SJCRH30 (cell line): ENCODE measurements around the gene TFCP2. TPM values are rescaled to one million over a fixed set of nuclear protein-coding genes. Genes with fewer than 3 reads are reported as not detected.

ENCODE experiments used
- DNase-seq, 2 experiments: peaks; one replicate each; pipeline ENCODE4 v3.0.0-alpha.2; 2015 to 2020
- H3K27ac ChIP-seq: fragments of 250-450 bp; sonication (Bioruptor Pico); 2 replicates; pipeline ENCODE4 v1.5.1; 2020; ENCODE audit warnings: mild to moderate bottlenecking, moderate library complexity
- H3K27me3 ChIP-seq: fragments of 250-450 bp; sonication (Bioruptor Pico); 2 replicates; pipeline ENCODE4 v1.5.1; 2020; ENCODE audit warnings: mild to moderate bottlenecking, moderate library complexity
- H3K36me3 ChIP-seq: fragments of 250-450 bp; sonication (Bioruptor Pico); 2 replicates; pipeline ENCODE4 v1.5.1; 2020; ENCODE audit warnings: mild to moderate bottlenecking, moderate library complexity
- H3K4me1 ChIP-seq: fragments of 250-450 bp; sonication (Bioruptor Pico); 2 replicates; pipeline ENCODE4 v1.5.1; 2020; ENCODE audit warnings: mild to moderate bottlenecking, moderate library complexity
- H3K4me3 ChIP-seq: fragments of 250-450 bp; sonication (Bioruptor Pico); 2 replicates; pipeline ENCODE4 v1.5.1; 2020; ENCODE audit warnings: mild to moderate bottlenecking, moderate library complexity
- H3K9me3 ChIP-seq: fragments of 250-450 bp; sonication (Bioruptor Pico); replicated peaks from 2 replicates; pipeline ENCODE4 v1.5.1; 2020; ENCODE audit warnings: mild to moderate bottlenecking, moderate library complexity
- total RNA-seq: library from RNA; depleted of rRNA; stranded (reverse); fragments of >200 nt; shearing (Covaris generic); gene quantifications from 2 replicates; pipeline ENCODE4 v1.2.3, GENCODE V29; 2014

TFCP2 gene
- total RNA-seq, 1 experiment from 2014 or later, result 24.1 TPM

DNA sequence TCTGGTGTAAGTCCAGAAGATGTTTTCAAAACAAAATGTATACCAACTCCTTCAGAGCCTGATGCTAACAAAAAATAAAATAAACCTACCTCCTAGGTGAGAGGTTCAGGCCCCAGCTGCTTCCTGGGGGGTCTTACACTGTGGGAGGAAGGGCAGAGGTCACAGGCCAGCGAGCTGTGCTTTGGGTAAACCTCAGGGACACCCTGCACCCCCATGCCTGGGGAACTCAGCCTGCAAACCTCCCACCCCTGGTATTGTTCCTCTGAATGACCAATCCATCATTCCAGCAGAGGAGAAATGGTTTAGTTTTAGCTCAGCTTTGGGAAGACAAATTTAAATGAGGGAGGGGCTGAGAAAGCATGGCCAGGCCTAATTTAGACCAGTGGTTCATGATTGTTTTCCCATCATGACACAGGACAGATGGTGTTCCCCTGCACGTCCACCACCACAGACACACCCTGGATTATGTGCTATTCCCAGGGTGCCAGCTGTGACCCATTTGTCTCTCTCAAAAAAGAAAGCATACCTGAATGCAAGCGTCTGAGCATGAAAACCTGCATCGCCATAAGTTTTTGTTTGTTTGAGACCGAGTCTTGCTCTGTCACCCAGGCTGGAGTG lies 14.5 kb upstream of the TFCP2 start:
- H3K4me3 ChIP-seq, result no peak overlapping the region
- DNase-seq, result peak; percentile 66 to 75
- H3K9me3 ChIP-seq, result no peaks in the 10 kb centered on the region
- peaks cover 78% of the 10 kb centered on the region for H3K4me1 ChIP-seq
- no peaks in the 10 kb centered on the region for H3K27me3 ChIP-seq
- no peaks in the 10 kb centered on the region for H3K36me3 ChIP-seq
- H3K27ac ChIP-seq, result peak overlapping the region; percentile 50

DNA sequence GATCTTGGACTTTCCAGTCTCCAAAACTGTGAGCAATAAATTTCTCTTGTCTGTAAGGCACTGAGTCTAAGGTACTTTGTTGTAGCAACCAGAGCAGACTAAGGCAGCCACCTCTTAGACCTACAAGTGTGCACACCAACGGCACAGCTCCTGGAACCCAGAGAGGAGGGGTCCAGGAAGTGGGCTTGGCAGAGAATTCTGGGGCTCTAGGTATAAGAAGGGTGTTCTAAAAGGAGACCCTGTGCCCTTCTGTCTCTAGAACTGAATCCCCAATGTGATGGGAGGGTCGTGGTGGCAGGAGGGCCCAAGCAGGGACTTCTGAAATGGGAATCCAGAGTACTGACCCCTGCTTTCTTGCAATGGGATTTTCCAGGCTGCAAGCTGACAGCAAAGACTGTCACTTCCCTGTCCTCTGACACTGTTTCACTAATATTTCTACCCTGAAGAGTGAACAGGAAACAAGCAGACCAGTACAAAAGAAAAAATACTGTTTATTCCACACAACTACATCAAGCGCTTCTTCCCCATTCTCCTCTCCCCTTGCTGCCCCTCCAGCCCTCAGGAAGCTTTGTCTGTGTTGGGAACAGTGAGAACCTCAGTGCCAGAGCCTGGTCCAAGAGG lies 13.6 kb upstream of the TFCP2 start:
- H3K9me3 ChIP-seq, result no peaks in the 10 kb centered on the region
- no peaks in the 10 kb centered on the region for H3K27me3 ChIP-seq
- H3K4me1 ChIP-seq, result peaks cover 82% of the 10 kb centered on the region
- H3K4me3 ChIP-seq, result no peak overlapping the region
- H3K27ac ChIP-seq, result peak overlapping the region; percentile 50
- DNase-seq, result peak in 1 of 2 experiments; percentile 29
- no peaks in the 10 kb centered on the region for H3K36me3 ChIP-seq

DNA sequence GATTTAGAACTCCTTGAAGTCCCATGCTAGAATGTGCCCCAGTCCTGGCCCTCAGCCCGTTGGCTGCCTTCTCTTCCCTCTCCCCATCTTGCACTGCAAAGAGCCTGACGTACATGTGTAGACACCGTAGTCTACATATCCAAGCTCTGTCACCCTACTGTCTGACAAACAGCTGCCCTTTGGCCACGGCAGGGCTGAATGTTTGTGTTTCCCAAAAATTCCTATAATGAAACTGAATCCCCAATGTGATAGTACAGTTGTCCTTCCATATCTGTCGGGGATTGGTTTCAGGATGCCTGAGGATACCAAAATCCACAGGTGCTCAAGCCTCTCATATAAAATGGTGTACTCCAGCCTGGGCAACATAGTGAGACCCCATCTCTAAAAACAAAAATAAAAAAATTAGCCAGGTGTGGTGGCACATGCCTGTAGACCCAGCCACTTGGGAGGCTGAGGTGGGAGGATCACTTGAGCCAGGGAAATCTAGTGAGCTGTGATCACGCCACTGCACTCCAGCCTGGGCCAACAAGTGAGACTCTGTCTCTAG lies 12.3 kb upstream of the TFCP2 start:
- Histone ChIP-seq H3K4me3 (no peak overlapping the region), H3K27me3 (no peaks in the 10 kb centered on the region), H3K9me3 (no peaks in the 10 kb centered on the region), H3K36me3 (no peaks in the 10 kb centered on the region), H3K4me1 (peaks cover 77% of the 10 kb centered on the region), H3K27ac (peak overlapping the region; percentile 89)
- peak; percentile 76 to 85 for DNase-seq

DNA sequence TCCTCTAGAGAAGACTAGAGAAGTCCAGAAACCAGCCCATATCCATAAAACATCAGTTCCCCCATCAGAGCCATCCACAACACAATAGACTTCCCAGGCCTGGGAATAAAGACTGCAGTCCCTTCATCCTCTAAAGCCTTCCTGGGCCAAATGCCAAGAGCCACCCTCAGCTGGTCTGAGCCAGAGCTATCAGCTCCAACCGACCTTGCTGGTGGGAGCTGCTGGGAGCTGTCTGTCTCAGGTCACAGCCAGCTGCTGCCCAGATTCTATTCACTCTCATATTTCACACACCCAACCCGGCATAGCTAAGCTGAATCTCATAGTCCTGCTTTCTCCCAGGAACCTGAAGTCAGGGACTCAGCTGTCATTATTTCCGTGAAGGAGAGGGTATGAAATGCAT lies 10.9 kb upstream of the TFCP2 start:
- Histone ChIP-seq H3K4me1 (peaks cover 63% of the 10 kb centered on the region), H3K27ac (peak overlapping the region; percentile 89), H3K36me3 (no peaks in the 10 kb centered on the region), H3K9me3 (no peaks in the 10 kb centered on the region), H3K27me3 (no peaks in the 10 kb centered on the region), H3K4me3 (peak overlapping the region; percentile 4; the same call in 1 of the 2 replicates)
- peak; percentile 99 to 100 for DNase-seq

DNA sequence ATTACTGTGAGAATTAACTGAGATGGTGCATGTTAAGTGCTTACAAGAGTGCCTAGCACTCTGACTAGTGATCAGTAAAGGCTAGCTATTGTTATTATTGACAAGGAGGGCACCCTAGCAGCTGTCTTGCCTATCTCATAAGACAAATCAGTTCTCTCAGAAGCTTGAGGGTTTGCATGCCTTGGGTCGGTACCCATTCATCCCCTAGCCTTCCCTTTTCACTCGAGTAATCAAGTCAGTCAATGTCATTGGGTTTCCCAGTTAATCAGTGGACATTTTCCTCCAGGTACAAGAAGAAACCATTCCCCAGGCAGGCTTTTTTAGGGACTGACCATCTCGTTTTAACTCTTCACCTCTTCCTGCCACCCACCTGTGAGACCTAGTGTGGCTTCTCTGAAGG lies 10.4 kb upstream of the TFCP2 start:
- Histone ChIP-seq H3K4me1 (peaks cover 58% of the 10 kb centered on the region), H3K27ac (peak overlapping the region; percentile 89), H3K4me3 (no peak overlapping the region), H3K27me3 (no peaks in the 10 kb centered on the region), H3K36me3 (no peaks in the 10 kb centered on the region), H3K9me3 (no peaks in the 10 kb centered on the region)
- no peak for DNase-seq

DNA sequence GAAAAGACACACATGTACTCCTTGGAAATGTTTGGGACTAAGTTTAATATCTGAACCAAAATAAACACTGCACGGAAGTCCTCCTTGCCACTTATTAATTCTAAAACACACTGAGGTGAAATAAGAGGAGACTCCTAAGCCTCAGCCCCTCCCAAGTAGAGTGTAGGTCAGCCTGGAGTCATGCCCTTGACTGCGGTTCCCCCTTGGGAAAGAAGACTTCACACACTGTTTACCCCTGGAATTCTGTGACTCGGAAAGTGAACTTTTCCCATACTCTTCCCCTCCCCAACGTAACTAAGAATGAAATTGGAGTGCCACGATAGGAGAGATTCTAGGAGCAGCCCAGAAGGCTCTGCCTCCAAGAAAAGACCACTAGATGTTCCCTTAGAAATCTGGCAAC lies 8.6 kb upstream of the TFCP2 start:
- no peaks in the 10 kb centered on the region for H3K36me3 ChIP-seq
- no peaks in the 10 kb centered on the region for H3K27me3 ChIP-seq
- H3K4me3 ChIP-seq, result peak overlapping the region; percentile 4; the same call in 1 of the 2 replicates
- peak in 1 of 2 experiments; percentile 59 for DNase-seq
- no peaks in the 10 kb centered on the region for H3K9me3 ChIP-seq
- peaks cover 40% of the 10 kb centered on the region for H3K4me1 ChIP-seq
- no peak overlapping the region for H3K27ac ChIP-seq

DNA sequence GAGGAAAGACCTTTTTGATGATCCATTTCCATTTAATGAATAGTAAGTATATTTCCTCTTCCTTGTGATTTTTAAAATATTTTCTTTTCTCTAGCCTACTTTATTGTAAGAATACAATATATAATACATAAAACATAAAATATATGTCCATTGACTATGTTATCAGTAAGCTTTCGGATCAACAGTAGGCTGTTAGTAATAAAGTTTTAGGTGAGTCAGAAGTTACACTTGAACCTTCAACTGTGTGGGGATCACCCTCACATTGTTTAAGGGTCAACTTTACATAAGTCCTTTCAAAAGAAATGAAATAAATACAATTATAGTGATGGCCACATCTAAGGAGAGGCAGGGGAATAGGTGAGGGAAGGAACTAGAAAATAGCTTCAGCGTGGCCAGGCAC lies 5.0 kb upstream of the TFCP2 start:
- H3K27me3 ChIP-seq, result no peaks in the 10 kb centered on the region
- H3K4me1 ChIP-seq, result peaks cover 8% of the 10 kb centered on the region
- no peak for DNase-seq
- no peak overlapping the region for H3K4me3 ChIP-seq
- H3K36me3 ChIP-seq, result no peaks in the 10 kb centered on the region
- H3K27ac ChIP-seq, result no peak overlapping the region
- no peaks in the 10 kb centered on the region; the same call in 1 of the 2 replicates for H3K9me3 ChIP-seq

DNA sequence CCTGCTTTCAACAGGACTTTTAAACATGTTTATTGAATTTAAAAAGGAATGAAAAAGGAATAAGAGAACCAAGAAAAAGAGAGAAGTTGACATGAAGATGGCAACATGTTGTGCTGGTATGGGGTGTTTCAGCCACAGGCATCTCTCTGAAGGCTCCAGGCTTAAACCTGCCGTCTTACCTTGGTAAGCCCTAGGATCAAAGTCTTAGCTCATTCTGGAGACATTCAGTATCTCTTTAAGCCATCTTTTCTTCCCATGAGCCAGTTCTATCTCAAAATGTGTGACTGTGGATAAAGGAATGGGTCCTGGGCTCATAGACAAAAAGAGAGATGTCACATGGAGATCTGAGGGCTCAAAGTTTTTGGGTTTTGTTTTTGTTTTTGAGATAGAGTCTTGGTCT lies 1.6 kb upstream of the TFCP2 start:
- Histone ChIP-seq H3K36me3 (no peaks in the 10 kb centered on the region), H3K27ac (no peak overlapping the region), H3K27me3 (no peaks in the 10 kb centered on the region)

DNA sequence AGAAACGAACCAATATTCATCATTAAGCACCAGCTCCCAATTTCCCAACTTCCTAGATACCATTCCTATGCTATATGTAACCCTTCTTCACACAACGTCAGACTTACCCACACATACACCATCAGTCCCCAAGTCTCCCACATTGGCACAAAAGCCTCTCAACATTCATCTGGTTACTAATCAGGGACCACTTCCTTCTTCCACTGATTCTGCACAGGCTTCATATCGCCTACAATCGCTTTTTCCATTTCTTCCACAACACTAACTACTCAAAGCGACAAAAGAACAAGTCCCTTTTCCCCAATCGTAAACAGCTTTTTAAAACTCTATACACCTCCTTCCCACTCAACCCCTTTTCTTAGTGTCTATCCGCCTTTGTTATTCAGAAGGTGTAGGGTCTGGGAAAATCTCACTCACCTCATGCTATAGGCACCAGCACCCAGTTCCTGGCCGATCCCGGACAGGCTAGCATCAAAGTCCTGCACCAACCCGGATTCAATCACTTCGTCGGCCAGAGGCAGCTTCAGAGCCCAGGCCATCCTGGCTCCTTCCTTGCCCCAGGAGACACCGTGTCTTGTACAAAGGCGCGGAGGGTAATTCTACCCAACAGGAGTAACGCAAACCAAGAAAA lies 936 bp downstream of the TFCP2 start:
- Histone ChIP-seq H3K9me3 (no peaks in the 10 kb centered on the region; the same call in 1 of the 2 replicates), H3K4me3 (peak overlapping the region; percentile 73), H3K27ac (peak overlapping the region; percentile 93), H3K36me3 (no peaks in the 10 kb centered on the region), H3K27me3 (no peaks in the 10 kb centered on the region), H3K4me1 (no peaks in the 10 kb centered on the region)
- DNase-seq, result peak; percentile 24 to 47

More for the DNA sequence above, 1.6 kb upstream of the TFCP2 start:
- Histone ChIP-seq H3K4me3 (no peak overlapping the region), H3K9me3 (no peaks in the 10 kb centered on the region; the same call in 1 of the 2 replicates), H3K4me1 (no peaks in the 10 kb centered on the region)
- DNase-seq, result no peak

DNA sequence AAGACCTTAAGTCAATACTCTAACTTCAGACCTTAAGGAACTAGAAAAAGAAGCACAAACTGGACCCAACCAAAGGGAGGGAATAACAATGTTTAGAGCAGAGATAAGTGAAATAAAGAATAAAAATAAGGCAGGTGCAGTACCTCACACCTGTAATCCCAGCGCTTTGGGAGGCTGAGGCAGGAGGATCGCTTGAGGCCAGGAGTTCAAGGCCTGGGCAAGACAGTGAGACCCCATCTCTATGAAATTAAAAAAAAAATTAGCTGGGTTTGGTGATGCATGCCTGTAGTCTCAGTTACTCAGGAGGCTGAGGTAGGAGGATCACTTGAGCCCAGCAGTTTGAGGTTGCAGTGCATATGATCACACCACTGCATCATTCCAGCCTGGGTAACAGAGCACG lies 9.1 kb downstream of the TFCP2 start:
- no peaks in the 10 kb centered on the region for H3K27me3 ChIP-seq
- H3K4me3 ChIP-seq, result no peak overlapping the region
- no peaks in the 10 kb centered on the region for H3K36me3 ChIP-seq
- H3K4me1 ChIP-seq, result no peaks in the 10 kb centered on the region
- no peak overlapping the region for H3K27ac ChIP-seq
- DNase-seq, result no peak
- no peaks in the 10 kb centered on the region for H3K9me3 ChIP-seq

DNA sequence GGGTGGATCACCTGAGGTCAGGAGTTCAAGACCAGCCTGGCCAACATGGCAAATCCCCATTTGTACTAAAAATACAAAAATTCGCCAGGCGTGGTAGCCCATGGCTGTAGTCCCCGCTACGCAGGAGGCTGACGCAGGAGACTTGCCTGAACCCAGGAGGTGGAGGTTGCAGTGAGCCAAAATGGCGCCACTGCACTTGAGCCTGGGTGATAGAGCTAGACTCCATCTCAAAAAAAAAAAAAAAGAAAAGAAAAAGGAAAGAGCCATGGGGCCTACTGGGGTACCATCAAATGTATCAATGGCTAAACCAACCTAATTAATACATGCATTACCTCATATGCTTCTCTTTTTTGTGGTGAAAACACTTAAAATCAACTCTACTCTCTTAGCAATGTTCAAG lies 10.7 kb downstream of the TFCP2 start:
- H3K27me3 ChIP-seq, result no peaks in the 10 kb centered on the region
- no peak overlapping the region for H3K27ac ChIP-seq
- no peaks in the 10 kb centered on the region for H3K4me1 ChIP-seq
- DNase-seq, result no peak
- H3K36me3 ChIP-seq, result no peaks in the 10 kb centered on the region
- H3K4me3 ChIP-seq, result no peak overlapping the region
- H3K9me3 ChIP-seq, result no peaks in the 10 kb centered on the region

DNA sequence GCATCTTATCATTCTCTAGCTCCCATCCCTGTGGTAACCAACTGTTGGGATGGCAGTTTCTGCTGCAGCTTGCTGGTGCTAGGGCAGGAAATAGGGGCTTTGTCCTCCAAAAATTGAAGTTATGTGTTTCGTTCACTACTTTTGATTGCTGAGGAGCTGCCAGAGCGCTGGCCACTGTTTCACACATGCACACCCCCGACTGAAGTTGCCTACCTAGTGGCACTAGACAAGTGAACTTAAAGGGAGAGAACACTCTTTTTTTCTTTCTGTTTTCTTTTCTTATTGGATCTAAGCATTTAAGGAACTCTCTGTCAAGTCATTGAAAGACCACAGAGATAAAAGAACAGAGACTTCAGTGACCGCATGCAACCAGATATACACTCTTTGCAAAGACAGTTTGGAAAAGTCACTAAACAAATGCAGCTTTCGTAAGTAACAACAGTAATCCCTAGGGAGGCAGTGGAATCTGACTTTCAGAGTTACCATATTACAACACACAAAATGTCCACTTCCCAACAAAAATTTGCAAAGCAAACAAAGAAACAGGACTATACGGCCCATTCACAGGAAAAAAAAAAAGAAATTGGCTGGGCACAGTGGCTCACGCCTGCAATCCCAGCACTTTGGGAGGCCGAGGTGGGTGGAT lies 12.0 kb downstream of the TFCP2 start:
- Histone ChIP-seq H3K36me3 (no peaks in the 10 kb centered on the region), H3K9me3 (no peaks in the 10 kb centered on the region), H3K4me1 (no peaks in the 10 kb centered on the region), H3K27ac (no peak overlapping the region), H3K4me3 (no peak overlapping the region), H3K27me3 (no peaks in the 10 kb centered on the region)
- DNase-seq, result peak in 1 of 2 experiments; percentile 27

DNA sequence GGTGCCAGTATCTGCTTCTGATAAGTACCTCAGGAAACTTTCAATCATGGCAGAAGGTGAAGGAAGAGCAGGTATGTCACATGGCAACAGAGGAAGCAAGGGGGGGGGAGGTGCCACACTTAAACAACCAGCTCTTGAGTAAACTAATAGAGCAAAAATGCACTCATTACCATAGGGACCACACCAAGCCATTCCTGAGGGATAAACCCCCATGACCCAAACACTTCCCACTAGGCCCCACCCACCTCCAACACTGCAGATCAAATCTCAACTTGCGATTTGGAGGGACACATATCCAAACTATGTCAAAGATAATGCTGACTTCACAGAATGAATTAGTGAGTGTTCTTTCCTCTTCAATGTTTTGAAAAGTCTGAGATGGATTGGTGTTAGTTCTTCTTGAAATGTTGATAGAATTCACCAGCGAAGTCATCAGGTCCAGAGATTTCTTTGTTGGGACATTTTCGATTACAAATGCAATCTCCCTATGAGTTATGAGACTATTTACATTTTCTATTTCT lies 16.6 kb downstream of the TFCP2 start:
- Histone ChIP-seq H3K27ac (no peak overlapping the region), H3K36me3 (no peaks in the 10 kb centered on the region), H3K27me3 (no peaks in the 10 kb centered on the region), H3K9me3 (no peaks in the 10 kb centered on the region), H3K4me1 (no peaks in the 10 kb centered on the region), H3K4me3 (no peak overlapping the region)
- no peak for DNase-seq

DNA sequence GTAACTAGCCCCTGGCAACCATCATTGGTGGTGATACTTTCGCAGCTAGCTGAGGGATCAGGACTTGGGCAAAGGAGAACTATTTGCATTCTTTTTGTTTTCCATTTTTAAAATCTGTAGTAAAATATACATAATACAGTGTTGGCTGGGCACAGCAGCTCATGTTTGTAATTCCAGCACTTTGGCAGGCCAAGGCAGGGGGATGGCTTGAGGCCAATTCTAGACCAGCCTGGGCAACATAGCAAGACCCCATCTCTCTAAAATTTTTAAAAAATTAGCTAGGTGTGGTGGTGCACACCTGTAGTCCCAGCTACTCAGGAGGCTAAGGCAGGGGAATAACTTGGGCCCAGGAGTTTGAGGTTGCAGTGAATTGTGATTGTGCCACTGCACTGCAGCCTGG lies 20.0 kb downstream of the TFCP2 start:
- H3K4me3 ChIP-seq, result no peak overlapping the region
- no peaks in the 10 kb centered on the region for H3K9me3 ChIP-seq
- no peaks in the 10 kb centered on the region for H3K36me3 ChIP-seq
- H3K27ac ChIP-seq, result no peak overlapping the region
- H3K4me1 ChIP-seq, result no peaks in the 10 kb centered on the region
- no peak for DNase-seq
- no peaks in the 10 kb centered on the region for H3K27me3 ChIP-seq

DNA sequence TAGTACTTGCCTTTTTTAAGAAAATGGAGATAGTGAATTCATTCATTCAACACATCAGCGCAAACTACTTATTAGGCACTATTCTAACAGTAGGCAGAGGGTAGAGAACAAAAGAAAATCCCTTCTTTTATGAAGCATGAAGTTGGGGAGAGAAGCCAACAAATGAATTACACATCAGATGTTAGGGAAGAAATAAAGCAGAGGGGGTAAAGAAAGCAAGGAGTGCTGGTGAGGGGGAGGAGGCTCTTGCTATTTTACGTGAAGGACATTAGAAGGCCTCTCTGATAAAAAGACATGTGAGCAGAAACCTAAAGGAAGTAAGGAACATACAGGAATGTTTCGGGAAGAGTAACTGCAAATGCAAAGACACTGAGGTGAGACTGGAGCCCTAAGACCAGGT lies 22.2 kb downstream of the TFCP2 start:
- Histone ChIP-seq H3K36me3 (no peaks in the 10 kb centered on the region), H3K4me3 (no peak overlapping the region), H3K27me3 (no peaks in the 10 kb centered on the region), H3K27ac (no peak overlapping the region), H3K4me1 (no peaks in the 10 kb centered on the region), H3K9me3 (no peaks in the 10 kb centered on the region)
- no peak for DNase-seq
